ENCODE results near the gene THSD7A.

- no peak for TF ChIP-seq POLR2A (IDR thresholded peaks at IDR 0.05)
- no peak for TF ChIP-seq CTCF (IDR thresholded peaks at IDR 0.05)
These were observed 88.5 kb downstream of the THSD7A start for GRCh38 chr7:11743548-11743947.

Measured in heart left ventricle (tissue), 13 donors.